Effector memory CD8-positive, alpha-beta T cell (primary cell): ENCODE measurements around the gene IL37.

Source experiments
- ATAC-seq: fragments of 150-1000 bp; cut with Tn5 transposase; replicated peaks from 2 replicates; pipeline ENCODE4 v1.10.0; 2021; ENCODE audit warnings: mild to moderate bottlenecking, moderate library complexity
- DNase-seq, 3 experiments: peaks; one replicate each; pipeline ENCODE4 v3.0.0; 2021
- H3K27ac Mint-ChIP-seq, 2 donors: one replicate each; pipeline ENCODE4 v1.8.0; 2022; ENCODE audit warnings: mild to moderate bottlenecking in 2 of 2, mixed read lengths in 2 of 2, moderate library complexity in 2 of 2
- H3K27me3 Mint-ChIP-seq, 2 donors: one replicate each; pipeline ENCODE4 v1.8.0; 2022; ENCODE audit warnings: mixed read lengths in 2 of 2
- H3K36me3 Mint-ChIP-seq: one replicate; pipeline ENCODE4 v1.8.0; 2022; ENCODE audit warnings: mild to moderate bottlenecking, moderate library complexity, mixed read lengths; ENCODE audit not compliant: insufficient read depth
- H3K4me1 Mint-ChIP-seq, 2 donors: one replicate each; pipeline ENCODE4 v1.8.0; 2022; ENCODE audit warnings: low read depth in 2 of 2, mixed read lengths in 2 of 2
- H3K4me3 Mint-ChIP-seq, 2 donors: one replicate each; pipeline ENCODE4 v1.8.0; 2022; ENCODE audit warnings: mild to moderate bottlenecking in 2 of 2, mixed read lengths in 2 of 2, moderate library complexity in 2 of 2
- H3K9me3 Mint-ChIP-seq, 2 donors: one replicate each; pipeline ENCODE4 v1.8.0; 2022; ENCODE audit warnings: mixed read lengths in 2 of 2

IL37 gene

GRCh38 chr2:112940859-112941625 lies 30.1 kb downstream of the IL37 start:
- Mint-ChIP-seq H3K9me3 (no peaks in the 10 kb centered on the region), H3K27ac (peak overlapping the region in 1 of 2 donors; percentile 25), H3K4me1 (peaks cover 6 to 10% of the 10 kb centered on the region in 2 donors), H3K27me3 (peaks cover 0 to 29% of the 10 kb centered on the region in 2 donors), H3K4me3 (no peak overlapping the region), H3K36me3 (peaks cover 3% of the 10 kb centered on the region)
- DNase-seq: no peak
- no peak for ATAC-seq

- Mint-ChIP-seq H3K4me1 (peaks cover 6 to 10% of the 10 kb centered on the region in 2 donors), H3K4me3 (no peak overlapping the region), H3K27ac (peak overlapping the region in 1 of 2 donors; percentile 25), H3K9me3 (no peaks in the 10 kb centered on the region), H3K36me3 (peaks cover under 1% of the 10 kb centered on the region), H3K27me3 (peaks cover 0 to 20% of the 10 kb centered on the region in 2 donors)
- peak; percentile 87 for ATAC-seq
- DNase-seq: peak; percentile 54 to 73 (median 57)
Observed at GRCh38 chr2:112941753-112942653, 31.0 kb downstream of the IL37 start.

- peaks cover 0 to 14% of the 10 kb centered on the region in 2 donors for H3K27me3 Mint-ChIP-seq
- H3K36me3 Mint-ChIP-seq: no peaks in the 10 kb centered on the region
- peaks cover 6 to 10% of the 10 kb centered on the region in 2 donors for H3K4me1 Mint-ChIP-seq
- H3K9me3 Mint-ChIP-seq: no peaks in the 10 kb centered on the region
- ATAC-seq: no peak
- no peak for DNase-seq
- H3K27ac Mint-ChIP-seq: no peak overlapping the region
- no peak overlapping the region for H3K4me3 Mint-ChIP-seq
Observed at GRCh38 chr2:112942654-112943002, 31.7 kb downstream of the IL37 start.

- Mint-ChIP-seq H3K27me3 (peaks cover 10 to 23% of the 10 kb centered on the region in 2 donors), H3K36me3 (no peaks in the 10 kb centered on the region), H3K9me3 (no peaks in the 10 kb centered on the region), H3K4me3 (no peak overlapping the region), H3K4me1 (peaks cover 0 to 2% of the 10 kb centered on the region in 2 donors), H3K27ac (no peak overlapping the region)
- no peak for ATAC-seq
- DNase-seq: no peak
Observed at GRCh38 chr2:112944971-112945370, 34.0 kb downstream of the IL37 start.

- H3K4me3 Mint-ChIP-seq: no peak overlapping the region
- peaks cover 18 to 34% of the 10 kb centered on the region in 2 donors for H3K27me3 Mint-ChIP-seq
- no peaks in the 10 kb centered on the region for H3K36me3 Mint-ChIP-seq
- no peak for ATAC-seq
- peaks cover 0 to 2% of the 10 kb centered on the region in 2 donors for H3K4me1 Mint-ChIP-seq
- no peak overlapping the region for H3K27ac Mint-ChIP-seq
- H3K9me3 Mint-ChIP-seq: no peaks in the 10 kb centered on the region
- DNase-seq: no peak
Observed at GRCh38 chr2:112946086-112946485, 35.1 kb downstream of the IL37 start.

GRCh38 chr2:112947374-112947773 lies 36.4 kb downstream of the IL37 start:
- no peak for DNase-seq
- H3K9me3 Mint-ChIP-seq: no peaks in the 10 kb centered on the region
- no peak overlapping the region for H3K27ac Mint-ChIP-seq
- no peaks in the 10 kb centered on the region for H3K36me3 Mint-ChIP-seq
- ATAC-seq: no peak
- no peak overlapping the region for H3K4me3 Mint-ChIP-seq
- H3K4me1 Mint-ChIP-seq: no peaks in the 10 kb centered on the region
- peaks cover 31 to 43% of the 10 kb centered on the region in 2 donors for H3K27me3 Mint-ChIP-seq

GRCh38 chr2:112949456-112949855 lies 38.5 kb downstream of the IL37 start:
- no peak overlapping the region for H3K4me3 Mint-ChIP-seq
- no peaks in the 10 kb centered on the region for H3K36me3 Mint-ChIP-seq
- H3K4me1 Mint-ChIP-seq: no peaks in the 10 kb centered on the region
- no peak overlapping the region for H3K27ac Mint-ChIP-seq
- no peaks in the 10 kb centered on the region for H3K9me3 Mint-ChIP-seq
- ATAC-seq (no peak), DNase-seq (no peak)
- H3K27me3 Mint-ChIP-seq: peaks cover 40 to 41% of the 10 kb centered on the region in 2 donors

- H3K4me3 Mint-ChIP-seq: no peak overlapping the region
- H3K4me1 Mint-ChIP-seq: no peaks in the 10 kb centered on the region
- H3K36me3 Mint-ChIP-seq: no peaks in the 10 kb centered on the region
- ATAC-seq (no peak), DNase-seq (no peak)
- H3K27ac Mint-ChIP-seq: no peak overlapping the region
- peaks cover 46 to 47% of the 10 kb centered on the region in 2 donors for H3K27me3 Mint-ChIP-seq
- H3K9me3 Mint-ChIP-seq: no peaks in the 10 kb centered on the region
Observed at GRCh38 chr2:112954364-112954763, 43.4 kb downstream of the IL37 start.

- H3K27ac Mint-ChIP-seq: no peak overlapping the region
- no peaks in the 10 kb centered on the region for H3K9me3 Mint-ChIP-seq
- ATAC-seq (no peak), DNase-seq (no peak)
- peaks cover 19 to 21% of the 10 kb centered on the region in 2 donors for H3K27me3 Mint-ChIP-seq
- H3K36me3 Mint-ChIP-seq: no peaks in the 10 kb centered on the region
- H3K4me3 Mint-ChIP-seq: no peak overlapping the region
- H3K4me1 Mint-ChIP-seq: no peaks in the 10 kb centered on the region
Observed at GRCh38 chr2:112957511-112957910, 46.5 kb downstream of the IL37 start.

- Mint-ChIP-seq H3K4me3 (no peak overlapping the region), H3K27me3 (peaks cover 14 to 31% of the 10 kb centered on the region in 2 donors), H3K9me3 (no peaks in the 10 kb centered on the region), H3K4me1 (no peaks in the 10 kb centered on the region), H3K27ac (no peak overlapping the region), H3K36me3 (no peaks in the 10 kb centered on the region)
- ATAC-seq (peak; percentile 73), DNase-seq (peak; percentile 18 to 41 (median 21))
Observed at GRCh38 chr2:112958428-112959108, 47.6 kb downstream of the IL37 start.

GRCh38 chr2:112959109-112959812 lies 48.3 kb downstream of the IL37 start:
- DNase-seq: no peak
- no peak overlapping the region for H3K27ac Mint-ChIP-seq
- peaks cover 18 to 35% of the 10 kb centered on the region in 2 donors for H3K27me3 Mint-ChIP-seq
- no peaks in the 10 kb centered on the region for H3K9me3 Mint-ChIP-seq
- no peak overlapping the region for H3K4me3 Mint-ChIP-seq
- no peaks in the 10 kb centered on the region for H3K36me3 Mint-ChIP-seq
- ATAC-seq: no peak
- H3K4me1 Mint-ChIP-seq: no peaks in the 10 kb centered on the region

GRCh38 chr2:112960230-112960825 lies 49.4 kb downstream of the IL37 start:
- no peak overlapping the region for H3K4me3 Mint-ChIP-seq
- peaks cover 7 to 24% of the 10 kb centered on the region in 2 donors for H3K27me3 Mint-ChIP-seq
- ATAC-seq: no peak
- no peaks in the 10 kb centered on the region for H3K36me3 Mint-ChIP-seq
- H3K9me3 Mint-ChIP-seq: no peaks in the 10 kb centered on the region
- DNase-seq: no peak
- no peaks in the 10 kb centered on the region for H3K4me1 Mint-ChIP-seq
- no peak overlapping the region for H3K27ac Mint-ChIP-seq
